GM23248 (cell line): Measurements from ENCODE around the gene GRB10.

ENCODE experiments used
- EZH2 ChIP-seq: fragments of 200-600 bp; sonication (generic); IDR thresholded peaks from 2 replicates; pipeline ENCODE4 v1.6.1; 2018; ENCODE audit warnings: antibody characterized with exemption, mild to moderate bottlenecking; ENCODE audit not compliant: insufficient read depth, poor library complexity, severe bottlenecking
- EZH2phosphoT487 ChIP-seq: fragments of 200-600 bp; sonication (generic); IDR thresholded peaks from 2 replicates; pipeline ENCODE4 v1.6.1; 2018; ENCODE audit warnings: antibody characterized with exemption, moderate library complexity, mild to moderate bottlenecking, low read depth; ENCODE audit not compliant: insufficient read depth

DNA sequence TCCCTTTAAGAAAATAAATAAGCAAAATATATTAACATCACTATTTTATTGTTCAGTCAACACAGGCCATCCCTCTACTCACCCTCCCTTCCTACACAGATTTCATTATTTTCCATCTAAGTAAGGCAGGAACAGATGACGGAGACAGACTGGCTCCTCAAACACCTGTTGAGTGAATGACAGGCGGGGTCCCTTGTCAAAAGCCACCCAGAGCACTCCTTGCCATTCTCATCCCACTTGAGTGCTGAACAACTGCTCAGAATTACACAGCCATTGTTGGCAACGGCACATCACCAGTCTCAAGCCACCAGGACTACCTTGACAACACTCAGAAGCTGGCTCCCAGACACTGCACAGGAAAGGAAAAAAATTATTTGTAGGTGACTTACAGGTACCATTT, 3.3 kb downstream of the GRB10 start:
- TF ChIP-seq EZH2phosphoT487 (no peak), EZH2 (no peak)
